ENCODE measurements around the gene EXOC4.
"Not testable (repeated sequence)": the region's sequence is repeated elsewhere in the genome, so short reads cannot be mapped to it uniquely, and the experiment has no call there.

EXOC4 gene

GRCh38 chr7:133252858-133253518, at the start of gene EXOC4:
Gene EXOC4, plus strand, starts transcription at chr7:133253078.
- DNase-seq (ENCODE audit: low read depth in 2 of 2): peak; percentile 80 to 90

DNA sequence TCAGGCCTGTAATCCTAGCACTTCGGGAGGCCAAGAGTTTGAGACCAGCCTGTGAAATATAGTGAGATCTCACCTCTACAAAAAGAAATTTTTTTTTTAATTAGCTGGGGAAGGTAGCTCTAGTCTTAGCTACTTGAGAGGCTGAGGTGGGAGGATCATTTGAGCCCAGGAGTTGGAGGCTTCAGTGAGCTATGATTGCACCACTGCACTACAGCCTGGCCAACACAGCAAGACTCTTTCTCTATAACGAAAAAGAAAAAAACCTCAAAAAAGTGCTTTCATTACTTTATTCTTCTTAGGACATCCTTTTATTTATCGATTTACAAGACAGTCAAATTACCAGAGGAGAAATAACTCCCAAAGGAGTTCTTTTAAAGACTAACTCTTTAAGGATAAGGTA, 49.4 kb upstream of the EXOC4 start:
- DNase-seq (ENCODE audit: low read depth in 2 of 2): no peak

- DNase-seq (ENCODE audit: low read depth in 2 of 2): no peak
Measured at GRCh38 chr7:133207687-133208086, 45.2 kb upstream of the EXOC4 start.

DNA sequence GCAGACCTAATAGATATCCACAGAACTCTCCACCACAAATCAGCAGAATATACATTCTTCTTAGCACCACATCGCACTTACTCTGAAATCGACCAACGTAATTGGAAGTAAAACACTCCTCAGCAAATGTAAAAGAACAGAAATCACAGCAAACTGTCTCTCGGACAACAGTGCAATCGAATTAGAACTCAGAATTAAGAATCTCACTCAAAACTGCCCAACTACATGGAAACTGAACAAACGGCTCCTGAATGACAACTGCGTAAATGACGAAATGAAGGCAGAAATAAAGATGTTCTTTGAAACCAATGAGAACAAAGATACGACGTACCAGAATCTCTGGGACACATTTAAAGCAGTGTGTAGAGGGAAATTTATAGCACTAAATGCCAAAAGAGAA, 42.1 kb upstream of the EXOC4 start:
- DNase-seq (ENCODE audit: low read depth in 2 of 2): not testable (repeated sequence)

DNA sequence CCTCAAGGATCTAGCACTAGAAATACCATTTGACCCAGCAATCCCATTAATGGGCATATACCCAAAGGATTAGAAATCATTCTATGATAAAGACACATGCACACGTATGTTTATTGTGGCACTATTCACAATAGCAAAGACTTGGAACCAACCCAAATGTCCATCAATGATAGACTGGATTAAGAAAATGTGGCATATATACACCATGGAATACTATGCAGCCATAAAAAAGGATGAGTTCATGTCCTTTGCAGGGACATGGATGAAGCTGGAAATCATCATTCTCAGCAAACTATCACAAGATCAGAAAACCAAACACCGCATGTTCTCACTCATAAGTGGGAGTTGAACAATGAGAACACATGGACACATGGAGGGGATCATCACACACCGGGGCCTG, 39.1 kb upstream of the EXOC4 start:
- not testable (repeated sequence) for DNase-seq (ENCODE audit: low read depth in 2 of 2)

GRCh38 chr7:133217773-133218172, 35.1 kb upstream of the EXOC4 start:
- no peak for DNase-seq (ENCODE audit: low read depth in 2 of 2)

DNA sequence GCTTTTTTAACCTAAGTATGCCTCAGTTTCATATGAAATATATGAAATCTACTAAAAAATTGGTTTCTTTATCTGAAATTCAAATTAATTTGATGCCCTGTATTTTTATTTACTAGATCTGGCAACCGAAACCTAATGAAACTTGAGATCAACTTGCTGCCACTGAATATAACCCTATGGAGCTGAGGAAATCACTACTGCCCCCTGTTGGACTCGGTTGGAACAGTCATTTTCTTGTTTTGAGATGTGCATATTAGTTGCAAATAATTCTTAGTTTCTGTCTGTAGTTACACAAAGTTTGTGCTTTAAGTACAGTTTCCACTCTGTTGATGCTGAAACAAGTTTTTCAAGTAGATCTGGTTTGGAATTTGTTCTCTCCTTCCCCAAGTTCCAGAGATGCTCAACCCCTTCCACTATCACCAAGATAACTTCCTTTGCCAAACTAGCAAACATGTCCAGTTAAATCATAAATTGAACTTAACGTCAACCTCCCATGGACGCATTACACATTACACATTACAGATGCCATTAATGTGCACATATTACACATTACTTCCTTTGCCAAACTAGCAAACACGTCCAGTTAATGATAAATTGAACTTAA, 22.2 kb upstream of the EXOC4 start:
- DNase-seq (ENCODE audit: low read depth in 2 of 2): no peak

DNA sequence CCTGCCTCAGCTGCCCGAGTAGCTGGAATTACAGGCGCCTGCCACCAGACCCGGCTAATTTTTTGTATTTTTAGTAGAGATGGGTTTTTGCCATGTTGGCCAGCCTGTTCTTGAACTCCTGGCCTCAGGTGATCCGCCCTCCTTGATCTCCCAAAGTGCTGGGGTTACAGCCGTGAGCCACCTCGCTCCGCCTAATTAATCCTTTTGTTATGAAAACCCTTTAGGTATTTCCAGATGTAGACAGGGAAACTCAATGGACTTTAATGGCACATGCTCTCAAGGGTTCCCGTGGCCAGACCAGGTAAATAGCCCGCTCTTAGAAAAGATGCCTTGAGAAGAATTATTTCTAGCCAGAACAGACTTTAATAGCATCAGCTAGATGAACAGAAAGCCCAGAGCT, 19.7 kb upstream of the EXOC4 start:
- DNase-seq (ENCODE audit: low read depth in 2 of 2): no peak

GRCh38 chr7:133234961-133235875, 17.7 kb upstream of the EXOC4 start:
- DNase-seq (ENCODE audit: low read depth in 2 of 2): no peak

- no peak for DNase-seq (ENCODE audit: low read depth in 2 of 2)
Measured at GRCh38 chr7:133237545-133237944, 15.3 kb upstream of the EXOC4 start.

- no peak for DNase-seq (ENCODE audit: low read depth in 2 of 2)
Measured at GRCh38 chr7:133240302-133240701, 12.6 kb upstream of the EXOC4 start.

- DNase-seq (ENCODE audit: low read depth in 2 of 2): no peak
Measured at GRCh38 chr7:133246558-133246957, 6.3 kb upstream of the EXOC4 start.

DNA sequence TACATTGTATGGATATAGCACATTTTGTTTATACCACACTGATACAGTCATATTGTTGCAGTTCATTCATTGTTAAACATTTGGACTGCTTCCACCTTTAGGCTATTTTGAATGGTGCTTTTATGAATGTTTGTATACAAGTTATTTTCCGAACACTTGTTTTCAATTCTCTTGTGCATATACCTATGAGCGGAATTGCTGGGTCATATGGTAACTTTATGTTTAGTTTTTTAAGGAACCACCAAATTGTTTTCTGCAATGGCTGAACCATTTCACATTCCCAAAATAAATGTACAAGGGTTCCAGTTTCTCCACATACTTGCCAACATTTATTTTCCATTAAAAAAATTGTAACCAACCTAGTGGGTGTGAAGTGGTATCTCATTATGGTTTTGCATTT, 4.0 kb upstream of the EXOC4 start:
- no peak for DNase-seq (ENCODE audit: low read depth in 2 of 2)

DNA sequence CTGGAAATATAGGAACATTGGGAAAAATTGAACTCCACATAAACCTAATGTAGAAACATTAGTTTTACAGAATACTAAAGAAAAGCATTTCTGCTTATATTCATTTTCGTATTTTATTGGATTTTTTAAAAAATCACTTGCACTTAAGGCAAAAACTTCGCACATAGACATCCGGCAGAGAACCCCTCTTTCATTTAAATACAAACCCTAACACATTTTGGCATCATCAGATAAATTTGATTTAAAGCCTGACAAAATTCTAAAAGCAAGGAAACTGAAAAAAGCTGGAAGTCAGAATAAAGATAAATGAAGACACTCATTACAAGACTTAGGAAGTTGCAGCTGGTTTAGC, 396 bp upstream of the EXOC4 start:
- DNase-seq (ENCODE audit: low read depth in 2 of 2): no peak

DNA sequence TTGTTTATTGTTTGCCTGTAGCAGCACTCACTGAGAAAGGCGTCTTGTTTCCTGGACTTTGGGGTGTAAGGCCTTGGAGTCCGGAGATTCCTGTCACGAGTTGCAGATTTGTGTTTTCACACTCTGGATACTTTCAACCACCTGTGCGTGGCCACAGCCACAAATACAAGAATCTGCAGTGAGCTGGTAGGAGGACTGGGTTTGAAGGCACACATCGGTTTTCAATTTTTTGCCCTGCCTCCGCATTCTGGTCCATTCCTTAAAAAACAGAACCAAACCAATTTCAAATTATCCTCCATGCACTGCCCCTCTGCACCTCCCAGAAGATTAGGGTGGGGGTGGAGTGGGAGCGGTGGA, 619 bp downstream of the EXOC4 start:
- no peak for DNase-seq (ENCODE audit: low read depth in 2 of 2)

DNA sequence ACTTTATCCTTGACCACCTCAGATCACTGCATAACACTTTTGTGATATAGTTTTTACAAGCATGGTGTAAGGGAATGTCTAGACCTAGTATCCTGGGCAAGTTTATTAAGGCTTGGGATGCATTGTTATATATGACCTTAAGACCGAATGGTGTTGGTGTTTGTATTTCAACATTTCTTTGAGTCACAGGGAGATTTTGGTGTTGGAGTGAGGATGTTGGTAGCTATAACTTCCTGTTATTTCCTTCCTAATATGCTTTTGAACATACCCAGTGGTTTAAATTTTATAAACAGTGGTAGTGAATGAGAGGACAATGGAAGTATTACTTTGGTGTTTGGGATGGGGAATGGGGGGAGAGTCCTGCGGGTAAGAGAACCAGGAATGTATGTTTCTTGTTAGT, 2.6 kb downstream of the EXOC4 start:
- DNase-seq (ENCODE audit: low read depth in 2 of 2): no peak

GRCh38 chr7:133258174-133258573, 5.3 kb downstream of the EXOC4 start:
- DNase-seq (ENCODE audit: low read depth in 2 of 2): no peak

DNA sequence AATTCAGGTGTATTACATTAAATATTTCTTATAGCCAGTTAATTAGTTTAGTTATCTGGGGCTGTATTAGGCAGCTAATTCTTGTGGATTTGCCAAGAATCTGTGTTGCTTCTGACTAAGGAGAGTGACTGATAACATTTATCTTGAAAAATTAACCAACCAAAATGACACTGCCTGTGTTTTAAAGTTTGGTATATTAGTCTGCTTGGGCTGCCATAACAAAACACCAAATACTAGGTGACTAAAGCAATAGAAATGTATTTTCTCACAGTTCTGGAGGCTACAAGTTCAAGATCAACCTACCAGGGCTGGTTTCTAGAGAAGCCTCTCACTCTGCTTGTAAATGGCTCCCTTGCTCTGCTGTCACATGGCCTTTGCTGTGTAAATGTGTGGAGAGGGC, 12.9 kb downstream of the EXOC4 start:
- DNase-seq (ENCODE audit: low read depth in 2 of 2): no peak

- no peak for DNase-seq (ENCODE audit: low read depth in 2 of 2)
Measured at GRCh38 chr7:133268355-133268754, 15.5 kb downstream of the EXOC4 start.

DNA sequence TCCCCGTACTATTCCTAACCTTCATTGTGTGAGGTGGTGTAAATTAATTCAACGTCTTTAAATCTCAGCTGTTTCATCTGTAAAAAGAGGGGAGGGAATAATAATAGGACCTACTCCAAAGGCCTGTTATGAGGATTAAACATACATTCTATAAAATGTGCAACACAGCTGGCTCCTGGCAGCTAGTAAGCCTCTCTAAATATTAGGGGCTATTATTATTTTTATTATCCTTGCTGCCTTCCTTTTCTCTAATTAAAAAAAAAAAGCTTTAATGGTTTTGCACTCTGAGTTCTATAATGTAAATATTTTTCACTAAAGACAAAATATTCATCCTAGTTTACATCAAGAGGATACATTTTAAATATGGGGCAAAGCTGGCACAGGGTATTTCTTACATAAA, 19.5 kb downstream of the EXOC4 start:
- no peak for DNase-seq (ENCODE audit: low read depth in 2 of 2)

DNA sequence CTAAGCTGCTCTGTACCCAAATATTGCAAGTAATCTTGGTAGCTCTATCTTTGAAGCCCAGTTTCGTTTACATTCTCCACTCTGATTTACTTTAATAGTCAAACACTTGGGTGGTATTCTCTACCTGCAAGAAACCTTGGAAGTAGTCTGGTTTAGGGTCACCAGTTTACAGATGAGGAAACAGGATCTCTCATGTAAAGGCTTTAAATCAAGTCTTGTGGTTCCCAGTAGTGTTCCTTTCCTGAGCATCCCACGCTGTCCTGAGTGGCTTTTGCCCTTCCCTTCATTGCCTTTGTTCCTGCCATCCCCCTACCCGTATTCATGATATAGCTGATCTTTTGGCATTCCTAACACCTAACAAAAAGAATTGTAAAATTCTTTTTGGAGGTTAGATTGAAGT, 20.3 kb downstream of the EXOC4 start:
- no peak for DNase-seq (ENCODE audit: low read depth in 2 of 2)

GRCh38 chr7:133274265-133274664, 21.4 kb downstream of the EXOC4 start:
- DNase-seq (ENCODE audit: low read depth in 2 of 2): no peak

- DNase-seq (ENCODE audit: low read depth in 2 of 2): no peak
Measured at GRCh38 chr7:133275008-133275407, 22.1 kb downstream of the EXOC4 start.
